C4-2B (cell line): ENCODE results near the gene GALNT5.

ENCODE experiments used
- ZFX ChIP-seq: fragments of 450-650 bp; IDR thresholded peaks from 2 replicates; pipeline ENCODE4 v1.6.1; 2017
- TF ChIP-seq, protein P1 (sequence below): fragments of 450-650 bp; conservative IDR thresholded peaks from 2 replicates; pipeline ENCODE4 v1.5.1; 2017; ENCODE audit warnings: mild to moderate bottlenecking

DNA sequence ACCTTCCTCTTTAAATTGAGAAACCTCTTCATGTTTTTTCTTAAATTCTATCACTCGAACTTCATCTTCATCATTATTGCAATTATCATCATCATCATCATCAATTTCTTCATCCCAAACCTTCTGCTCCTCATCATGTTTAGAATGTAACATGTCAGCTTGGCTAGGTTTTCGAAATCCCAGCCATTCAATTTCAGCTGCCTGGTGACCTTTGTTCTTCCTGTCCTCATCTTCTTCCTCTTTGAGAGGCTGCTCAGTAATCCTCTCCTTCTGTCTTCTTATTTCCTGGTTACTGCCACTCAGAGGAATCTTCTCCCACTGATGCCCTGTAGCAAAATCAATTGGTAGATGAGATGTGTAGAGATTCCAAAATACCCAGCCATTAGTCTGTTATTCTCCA is 64.0 kb downstream of the GALNT5 start:
- TF ChIP-seq, protein P1, sequence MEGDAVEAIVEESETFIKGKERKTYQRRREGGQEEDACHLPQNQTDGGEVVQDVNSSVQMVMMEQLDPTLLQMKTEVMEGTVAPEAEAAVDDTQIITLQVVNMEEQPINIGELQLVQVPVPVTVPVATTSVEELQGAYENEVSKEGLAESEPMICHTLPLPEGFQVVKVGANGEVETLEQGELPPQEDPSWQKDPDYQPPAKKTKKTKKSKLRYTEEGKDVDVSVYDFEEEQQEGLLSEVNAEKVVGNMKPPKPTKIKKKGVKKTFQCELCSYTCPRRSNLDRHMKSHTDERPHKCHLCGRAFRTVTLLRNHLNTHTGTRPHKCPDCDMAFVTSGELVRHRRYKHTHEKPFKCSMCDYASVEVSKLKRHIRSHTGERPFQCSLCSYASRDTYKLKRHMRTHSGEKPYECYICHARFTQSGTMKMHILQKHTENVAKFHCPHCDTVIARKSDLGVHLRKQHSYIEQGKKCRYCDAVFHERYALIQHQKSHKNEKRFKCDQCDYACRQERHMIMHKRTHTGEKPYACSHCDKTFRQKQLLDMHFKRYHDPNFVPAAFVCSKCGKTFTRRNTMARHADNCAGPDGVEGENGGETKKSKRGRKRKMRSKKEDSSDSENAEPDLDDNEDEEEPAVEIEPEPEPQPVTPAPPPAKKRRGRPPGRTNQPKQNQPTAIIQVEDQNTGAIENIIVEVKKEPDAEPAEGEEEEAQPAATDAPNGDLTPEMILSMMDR: no peak
- no peak for TF ChIP-seq ZFX
